ENCODE measurements around the gene CCDC78. TPM values are rescaled to one million over a fixed set of nuclear protein-coding genes. Genes with fewer than 3 reads are reported as not detected.
"Not testable (repeated sequence)": the region's sequence is repeated elsewhere in the genome, so short reads cannot be mapped to it uniquely, and the experiment has no call there.

CCDC78 gene
- total RNA-seq, 2 experiments from 2014 or later = 1.2 to 2.7 TPM

- Histone ChIP-seq H3K9me3 (ENCODE audit: control insufficient read depth in 1 of 2, insufficient read depth in 1 of 2, low read length in 2 of 2) (no peaks in the 10 kb centered on the region), H3K4me3 (ENCODE audit: low read length) (no peak overlapping the region), H3K36me3 (ENCODE audit: insufficient read depth, low read length) (no peaks in the 10 kb centered on the region), H3K27me3 (ENCODE audit: control insufficient read depth in 1 of 2, insufficient read depth in 2 of 2, low read length in 2 of 2) (no peaks in the 10 kb centered on the region), H3K27ac (ENCODE audit: low read depth in 1 of 2, low read length in 2 of 2) (no peak overlapping the region), H3K4me1 (ENCODE audit: insufficient read depth, low read length) (peaks cover 7% of the 10 kb centered on the region)
- DNase-seq (no peak), ATAC-seq (ENCODE audit: poor library complexity) (no peak)
- peaks cover 5% of the 10 kb centered on the region for H3K27me3 Mint-ChIP-seq
- H3K4me3 Mint-ChIP-seq = no peak overlapping the region
- intact Hi-C loops (cut with DNase I, micrococcal nuclease) = no loop called here
- POLR2A ChIA-PET = no interaction called here
- CTCF ChIA-PET = no interaction called here
- H3K36me3 Mint-ChIP-seq (ENCODE audit: low read depth) = no peaks in the 10 kb centered on the region
- H3K4me1 Mint-ChIP-seq (ENCODE audit: low read depth) = no peaks in the 10 kb centered on the region
- no peak overlapping the region for H3K27ac Mint-ChIP-seq
- no peak for TF ChIP-seq CTCF (IDR thresholded peaks at IDR 0.05)
- no peaks in the 10 kb centered on the region for H3K9me3 Mint-ChIP-seq
These were observed 30.2 kb upstream of the CCDC78 start for GRCh38 chr16:756428-756827.

- H3K4me3 Mint-ChIP-seq = no peak overlapping the region
- intact Hi-C loops (cut with DNase I, micrococcal nuclease) = no loop called here
- H3K9me3 Mint-ChIP-seq = no peaks in the 10 kb centered on the region
- peaks cover 5% of the 10 kb centered on the region for H3K27me3 Mint-ChIP-seq
- H3K4me1 Mint-ChIP-seq (ENCODE audit: low read depth) = no peaks in the 10 kb centered on the region
- ATAC-seq (ENCODE audit: poor library complexity) (peak; percentile 68), DNase-seq (peak in 3 of 14 experiments; percentile 24 to 33 (median 30))
- no peaks in the 10 kb centered on the region for H3K36me3 ChIP-seq (ENCODE audit: insufficient read depth, low read length)
- no peak for TF ChIP-seq CTCF (IDR thresholded peaks at IDR 0.05)
- no peak overlapping the region for H3K27ac ChIP-seq (ENCODE audit: low read depth in 1 of 2, low read length in 2 of 2)
- H3K27ac Mint-ChIP-seq = no peak overlapping the region
- no peaks in the 10 kb centered on the region for H3K27me3 ChIP-seq (ENCODE audit: control insufficient read depth in 1 of 2, insufficient read depth in 2 of 2, low read length in 2 of 2)
- H3K9me3 ChIP-seq (ENCODE audit: control insufficient read depth in 1 of 2, insufficient read depth in 1 of 2, low read length in 2 of 2) = no peaks in the 10 kb centered on the region
- H3K4me1 ChIP-seq (ENCODE audit: insufficient read depth, low read length) = peaks cover 7% of the 10 kb centered on the region
- ChIA-PET CTCF (no interaction called here), POLR2A (interaction anchor here (0.6 kb wide), 1 partner anchor 152 kb away, joined by 4 read pairs; no protein-coding TSS in a partner anchor)
- no peak overlapping the region for H3K4me3 ChIP-seq (ENCODE audit: low read length)
- H3K36me3 Mint-ChIP-seq (ENCODE audit: low read depth) = no peaks in the 10 kb centered on the region
These were observed 28.4 kb upstream of the CCDC78 start for GRCh38 chr16:754656-755055.

- ATAC-seq (ENCODE audit: poor library complexity); H3K4me1 ChIP-seq (ENCODE audit: insufficient read depth, low read length); H3K27ac Mint-ChIP-seq; H3K27ac ChIP-seq (ENCODE audit: low read depth in 1 of 2, low read length in 2 of 2); DNase-seq; H3K9me3 ChIP-seq (ENCODE audit: control insufficient read depth in 1 of 2, insufficient read depth in 1 of 2, low read length in 2 of 2); H3K27me3 Mint-ChIP-seq; H3K9me3 Mint-ChIP-seq; H3K4me1 Mint-ChIP-seq (ENCODE audit: low read depth); H3K36me3 ChIP-seq (ENCODE audit: insufficient read depth, low read length); intact Hi-C loops (cut with DNase I, micrococcal nuclease); POLR2A ChIA-PET; H3K36me3 Mint-ChIP-seq (ENCODE audit: low read depth); H3K4me3 Mint-ChIP-seq; H3K27me3 ChIP-seq (ENCODE audit: control insufficient read depth in 1 of 2, insufficient read depth in 2 of 2, low read length in 2 of 2); CTCF ChIA-PET; H3K4me3 ChIP-seq (ENCODE audit: low read length): not testable (repeated sequence)
These were observed 27.9 kb upstream of the CCDC78 start for GRCh38 chr16:754121-754607.

GRCh38 chr16:752007-752312, 25.7 kb upstream of the CCDC78 start:
- Histone ChIP-seq H3K27me3 (ENCODE audit: control insufficient read depth in 1 of 2, insufficient read depth in 2 of 2, low read length in 2 of 2) (no peaks in the 10 kb centered on the region), H3K27ac (ENCODE audit: low read depth in 1 of 2, low read length in 2 of 2) (no peak overlapping the region), H3K4me1 (ENCODE audit: insufficient read depth, low read length) (peaks cover 7% of the 10 kb centered on the region), H3K36me3 (ENCODE audit: insufficient read depth, low read length) (no peaks in the 10 kb centered on the region), H3K4me3 (ENCODE audit: low read length) (no peak overlapping the region), H3K9me3 (ENCODE audit: control insufficient read depth in 1 of 2, insufficient read depth in 1 of 2, low read length in 2 of 2) (no peaks in the 10 kb centered on the region)
- Mint-ChIP-seq H3K4me1 (ENCODE audit: low read depth) (no peaks in the 10 kb centered on the region), H3K27me3 (peaks cover 5% of the 10 kb centered on the region), H3K36me3 (ENCODE audit: low read depth) (no peaks in the 10 kb centered on the region), H3K27ac (no peak overlapping the region), H3K9me3 (no peaks in the 10 kb centered on the region), H3K4me3 (no peak overlapping the region)
- no peak for DNase-seq
- intact Hi-C loops (cut with DNase I, micrococcal nuclease) = no loop called here
- ATAC-seq (ENCODE audit: poor library complexity) = no peak
- ChIA-PET CTCF (no interaction called here), POLR2A (no interaction called here)
- TF ChIP-seq CTCF (IDR thresholded peaks at IDR 0.05) = no peak
